Neural progenitor cell (in vitro differentiated cells): ENCODE measurements around the gene RSPH6A. TPM values are rescaled to one million over a fixed set of nuclear protein-coding genes. Genes with fewer than 3 reads are reported as not detected.

Experiments
- DNase-seq: peaks from one replicate; pipeline ENCODE4 v3.0.0-alpha.2; 2016; ENCODE audit warnings: low spot score
- H2AFZ ChIP-seq: fragments of 200-600 bp; sonication (generic); replicated peaks from 2 replicates; pipeline ENCODE4 v1.6.1; 2016; ENCODE audit warnings: antibody characterized with exemption
- H3F3A ChIP-seq: fragments of 200-600 bp; sonication (generic); 2 replicates; pipeline ENCODE4 v1.6.1; 2016; ENCODE audit warnings: antibody characterized with exemption, low read depth
- H3K27ac ChIP-seq: fragments of 200-600 bp; sonication (generic); 2 replicates; pipeline ENCODE4 v1.5.1; 2016; ENCODE audit warnings: mild to moderate bottlenecking
- H3K27me3 ChIP-seq: fragments of 200-600 bp; sonication (generic); 2 replicates; pipeline ENCODE4 v1.6.1; 2016; ENCODE audit warnings: mild to moderate bottlenecking, moderate library complexity
- H3K36me3 ChIP-seq: fragments of 200-600 bp; sonication (generic); 2 replicates; pipeline ENCODE4 v1.5.1; 2016
- H3K4me1 ChIP-seq: fragments of 200-600 bp; sonication (generic); 2 replicates; pipeline ENCODE4 v1.6.1; 2016; ENCODE audit warnings: mixed run types
- H3K4me2 ChIP-seq: fragments of 200-600 bp; sonication (generic); 2 replicates; pipeline ENCODE4 v1.6.1; 2016
- H3K4me3 ChIP-seq: fragments of 200-600 bp; sonication (generic); 2 replicates; pipeline ENCODE4 v1.5.1; 2016
- H3K79me2 ChIP-seq: fragments of 200-600 bp; sonication (generic); 2 replicates; pipeline ENCODE4 v1.6.1; 2016; ENCODE audit warnings: low read depth
- H3K9ac ChIP-seq: fragments of 200-600 bp; sonication (generic); 2 replicates; pipeline ENCODE4 v1.6.1; 2016
- H3K9me3 ChIP-seq: fragments of 200-600 bp; sonication (generic); 2 replicates; pipeline ENCODE4 v1.5.1; 2016; ENCODE audit warnings: low read depth
- H4K20me1 ChIP-seq: fragments of 200-600 bp; sonication (generic); 2 replicates; pipeline ENCODE4 v1.6.1; 2016; ENCODE audit warnings: low read depth
- H3K27ac Mint-ChIP-seq: 3 replicates; pipeline ENCODE4 v1.8.0; 2021; ENCODE audit warnings: mixed read lengths
- H3K27me3 Mint-ChIP-seq: 2 replicates; pipeline ENCODE4 v1.8.0; 2022; ENCODE audit warnings: low read depth, mild to moderate bottlenecking, inconsistent platforms, moderate library complexity, mixed read lengths; ENCODE audit not compliant: insufficient read depth
- H3K36me3 Mint-ChIP-seq: 3 replicates; pipeline ENCODE4 v1.8.0; 2021; ENCODE audit warnings: mixed read lengths
- H3K4me1 Mint-ChIP-seq: 3 replicates; pipeline ENCODE4 v1.8.0; 2021; ENCODE audit warnings: mixed read lengths
- H3K4me3 Mint-ChIP-seq: 3 replicates; pipeline ENCODE4 v1.8.0; 2021; ENCODE audit warnings: mild to moderate bottlenecking, moderate library complexity, mixed read lengths
- H3K9me3 Mint-ChIP-seq: 3 replicates; pipeline ENCODE4 v1.8.0; 2020; ENCODE audit warnings: mixed read lengths
- CTCF ChIP-seq: fragments of 200-600 bp; sonication (generic); IDR thresholded peaks from 2 replicates; pipeline ENCODE4 v1.5.1; 2017; ENCODE audit warnings: antibody characterized with exemption, mild to moderate bottlenecking
- EZH2 ChIP-seq: fragments of 200-600 bp; sonication (generic); IDR thresholded peaks from 2 replicates; pipeline ENCODE4 v1.6.1; 2017; ENCODE audit warnings: antibody characterized with exemption, mild to moderate bottlenecking, moderate library complexity
- EZH2phosphoT487 ChIP-seq: fragments of 200-600 bp; sonication (generic); IDR thresholded peaks from 2 replicates; pipeline ENCODE4 v1.6.1; 2017; ENCODE audit warnings: antibody characterized with exemption
- total RNA-seq: library from RNA; depleted of rRNA; stranded (reverse); fragments of >200 nt; gene quantifications from 2 replicates; pipeline ENCODE4 v1.2.3, GENCODE V29; 2015; ENCODE audit warnings: low replicate concordance

The RSPH6A gene
- total RNA-seq, 1 donor from 2014 or later, result not detected

- Mint-ChIP-seq H3K4me3 (peak overlapping the region; percentile 87), H3K4me1 (peaks cover 32% of the 10 kb centered on the region), H3K27ac (peak overlapping the region; percentile 95), H3K36me3 (peaks cover 16% of the 10 kb centered on the region), H3K9me3 (no peaks in the 10 kb centered on the region), H3K27me3 (peaks cover 14% of the 10 kb centered on the region)
- H3K4me1 ChIP-seq, result peaks cover 9% of the 10 kb centered on the region
- peak overlapping the region; percentile 37 for H2AFZ ChIP-seq
- no peak for DNase-seq
- no peaks in the 10 kb centered on the region for H3K9me3 ChIP-seq
- no peak overlapping the region for H3K27ac ChIP-seq
- peak overlapping the region; percentile 46 for H3K4me2 ChIP-seq
- no peaks in the 10 kb centered on the region for H3K27me3 ChIP-seq
- H3K79me2 ChIP-seq, result peaks cover 28% of the 10 kb centered on the region
- H3F3A ChIP-seq, result peaks cover 4% of the 10 kb centered on the region
- H3K9ac ChIP-seq, result no peak overlapping the region
- H3K4me3 ChIP-seq, result no peak overlapping the region
- TF ChIP-seq EZH2 (no peak), CTCF (no peak)
- no peaks in the 10 kb centered on the region for H3K36me3 ChIP-seq
- H4K20me1 ChIP-seq, result peaks cover 14% of the 10 kb centered on the region
These were observed 21.9 kb downstream of the RSPH6A start for GRCh38 chr19:45793178-45793564.

- peak within 1 kb of the TSS; percentile 99 for H3K4me2 ChIP-seq
- Mint-ChIP-seq H3K4me3 (peak within 1 kb of the TSS; percentile 98), H3K4me1 (peaks cover 32% of the 10 kb centered on the region), H3K27ac (peak within 1 kb of the TSS; percentile 95), H3K9me3 (no peaks in the 10 kb centered on the region), H3K36me3 (peaks cover 19% of the 10 kb centered on the region), H3K27me3 (peaks cover 16% of the 10 kb centered on the region)
- H3K79me2 ChIP-seq, result peaks cover 28% of the 10 kb centered on the region
- H3F3A ChIP-seq, result peaks cover 4% of the 10 kb centered on the region
- peaks cover 9% of the 10 kb centered on the region for H3K4me1 ChIP-seq
- DNase-seq, result peak; percentile 100
- TF ChIP-seq CTCF (no peak), EZH2 (no peak), EZH2phosphoT487 (no peak)
- no peaks in the 10 kb centered on the region for H3K9me3 ChIP-seq
- no peak within 1 kb of the TSS for H3K27ac ChIP-seq
- peak within 1 kb of the TSS; percentile 100 for H3K4me3 ChIP-seq
- H3K27me3 ChIP-seq, result no peaks in the 10 kb centered on the region
- no peaks in the 10 kb centered on the region for H3K36me3 ChIP-seq
- H2AFZ ChIP-seq, result peak within 1 kb of the TSS; percentile 37
- peaks cover 14% of the 10 kb centered on the region for H4K20me1 ChIP-seq
- peak within 1 kb of the TSS; percentile 87 for H3K9ac ChIP-seq
These were observed 22.5 kb downstream of the RSPH6A start, which contains the start of gene DMWD for GRCh38 chr19:45792470-45793177. TSS of gene DMWD (minus strand) at chr19:45792845. CDS start at chr19:45792756, 89 bp downstream.

- Histone ChIP-seq H4K20me1 (peaks cover 14% of the 10 kb centered on the region), H3K4me3 (peak overlapping the region; percentile 100), H3K36me3 (no peaks in the 10 kb centered on the region), H3F3A (peaks cover 4% of the 10 kb centered on the region), H3K4me2 (peak overlapping the region; percentile 99), H3K79me2 (peaks cover 28% of the 10 kb centered on the region), H3K9me3 (no peaks in the 10 kb centered on the region), H3K27ac (no peak overlapping the region), H3K9ac (peak overlapping the region; percentile 87), H2AFZ (no peak overlapping the region), H3K4me1 (peaks cover 9% of the 10 kb centered on the region), H3K27me3 (no peaks in the 10 kb centered on the region)
- no peaks in the 10 kb centered on the region for H3K9me3 Mint-ChIP-seq
- peaks cover 23% of the 10 kb centered on the region for H3K36me3 Mint-ChIP-seq
- TF ChIP-seq EZH2phosphoT487 (no peak), EZH2 (no peak), CTCF (no peak)
- H3K27ac Mint-ChIP-seq, result peak overlapping the region; percentile 85
- peaks cover 32% of the 10 kb centered on the region for H3K4me1 Mint-ChIP-seq
- peak overlapping the region; percentile 98 for H3K4me3 Mint-ChIP-seq
- DNase-seq, result no peak
- H3K27me3 Mint-ChIP-seq, result peaks cover 18% of the 10 kb centered on the region
These were observed 23.2 kb downstream of the RSPH6A start for GRCh38 chr19:45791744-45792469.
